Stomach (tissue), 9 donors: ENCODE data around the gene KRTAP5-7. TPM values are rescaled to one million over a fixed set of nuclear protein-coding genes. Genes with fewer than 3 reads are reported as not detected.

Source experiments
- DNase-seq, 2 donors: peaks; one replicate each; pipeline versions ENCODE4 v3.0.0 to v3.0.0-alpha.2; 2013 to 2019
- H3K27ac ChIP-seq, 5 donors: fragments of 200-600 bp in 4 of 5; sonication (generic) in 4 of 5; one replicate each; pipeline ENCODE4 v1.5.1; 2013 to 2019; ENCODE audit warnings: mild to moderate bottlenecking in 1 of 5, moderate library complexity in 1 of 5
- H3K27me3 ChIP-seq, 3 donors: fragments of 200-600 bp; sonication (generic); one replicate each; pipeline ENCODE4 v1.5.1; 2017 to 2019; ENCODE audit warnings: mixed run types in 1 of 3
- H3K36me3 ChIP-seq, 4 donors: fragments of 200-600 bp; sonication (generic); 1 replicate in 3 of 4; 2 replicates in 1 of 4; pipeline ENCODE4 v1.5.1; 2016 to 2019
- H3K4me1 ChIP-seq, 4 donors: fragments of 200-600 bp; sonication (generic); one replicate each; pipeline ENCODE4 v1.5.1; 2016 to 2019
- H3K4me3 ChIP-seq, 4 donors: fragments of 200-600 bp; sonication (generic) in 3 of 4; one replicate each; pipeline ENCODE4 v1.5.1; 2016 to 2019; ENCODE audit warnings: mild to moderate bottlenecking in 1 of 4
- H3K9me3 ChIP-seq, 4 donors: fragments of 200-600 bp; sonication (generic); one replicate each; pipeline ENCODE4 v1.5.1; 2016 to 2019
- EP300 ChIP-seq: sonication (generic); formaldehyde crosslinking; IDR thresholded peaks from one replicate; pipeline ENCODE4 v1.6.1; 2017; ENCODE audit warnings: antibody characterized with exemption
- POLR2A ChIP-seq, 4 donors: fragments of 450-650 bp; IDR thresholded peaks; one replicate each; pipeline ENCODE4 v1.6.1; 2016; ENCODE audit warnings: antibody characterized with exemption in 4 of 4, control low read depth in 2 of 4, mild to moderate bottlenecking in 1 of 4, moderate library complexity in 1 of 4
- POLR2AphosphoS5 ChIP-seq, 3 donors: sonication (generic); formaldehyde crosslinking; IDR thresholded peaks; one replicate each; pipeline ENCODE4 v1.6.1; 2016; ENCODE audit warnings: antibody characterized with exemption in 3 of 3
- WGBS, 5 donors: extraction: QIAGEN DNeasy Blood & Tissue Kit in 3 of 5; methylation state at CpG; one replicate each; pipeline versions ENCODE4 v1.1.5 to v1.1.7; 2013 to 2018; 5-methylcytosine and 5-hydroxymethylcytosine counted together
- intact Hi-C: fragments of 100-400 bp; cut with DNase I; formaldehyde crosslinking; loops from one replicate; pipeline ENCODE4 v1.15.1; 2023; ENCODE audit warnings: low total_unique reads
- polyA plus RNA-seq, 3 donors: library from polyadenylated mRNA; stranded (reverse); fragments of 200-250 nt; gene quantifications; one replicate each; pipeline ENCODE4 v1.2.3, GENCODE V29; 2013
- total RNA-seq, 5 donors: library from RNA; depleted of rRNA; stranded (reverse); fragments of >200 nt; gene quantifications; one replicate each; pipeline versions ENCODE4 v1.1.0 to v1.2.3, GENCODE V29; 2014 to 2016
- TF ChIP-seq, protein P1 (sequence below), 7 experiments: fragments of 450-650 bp in 4 of 7; fragments of 200-600 bp in 3 of 7; sonication (generic) in 3 of 7; IDR thresholded peaks; one replicate each; pipeline ENCODE4 v1.5.1; 2016 to 2019; ENCODE audit warnings: antibody characterized with exemption in 7 of 7, control low read depth in 2 of 7, mild to moderate bottlenecking in 1 of 7
- donor health status: healthy with polysubstance abuse.
- donor health status: Bipolar disorder and iron deficiency.
- donor health status: healthy.

The KRTAP5-7 gene
- total and polyA plus RNA-seq, 8 donors, result 0.10 to 4.8 TPM; not detected in 6

DNA sequence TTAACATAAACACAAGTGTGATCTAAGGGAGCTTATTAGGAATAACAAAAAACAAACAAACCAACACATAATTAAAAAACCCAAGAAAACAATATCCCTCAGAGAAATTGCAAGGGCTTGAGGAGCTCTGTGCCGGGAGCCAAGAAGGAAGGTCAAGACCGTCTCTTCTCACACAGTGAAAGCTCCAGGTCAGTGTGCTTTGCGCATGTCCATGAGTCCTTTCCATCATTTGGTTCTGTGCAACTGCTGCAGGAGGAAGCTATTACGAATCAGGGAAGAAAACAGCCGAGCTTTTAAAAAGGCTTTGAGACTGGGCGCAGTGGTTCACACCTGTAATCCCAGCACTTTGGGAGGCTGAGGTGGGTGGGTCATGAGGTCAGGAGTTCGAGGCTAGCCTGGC lies 15.3 kb downstream of the KRTAP5-7 start:
- intact Hi-C loops, result no loop called here
- H3K9me3 ChIP-seq, result no peaks in the 10 kb centered on the region
- H3K36me3 ChIP-seq, result no peaks in the 10 kb centered on the region
- 68 to 91% (median 85%) methylated on average over 7 of the region's 7 CpGs for WGBS, 5 donors
- H3K27me3 ChIP-seq, result peaks cover 0 to 4% (median 3%) of the 10 kb centered on the region in 3 donors
- TF ChIP-seq POLR2A (IDR thresholded peaks at IDR 0.05) (no peak), EP300 (no peak), POLR2AphosphoS5 (IDR thresholded peaks at IDR 0.05) (no peak)
- TF ChIP-seq, protein P1, sequence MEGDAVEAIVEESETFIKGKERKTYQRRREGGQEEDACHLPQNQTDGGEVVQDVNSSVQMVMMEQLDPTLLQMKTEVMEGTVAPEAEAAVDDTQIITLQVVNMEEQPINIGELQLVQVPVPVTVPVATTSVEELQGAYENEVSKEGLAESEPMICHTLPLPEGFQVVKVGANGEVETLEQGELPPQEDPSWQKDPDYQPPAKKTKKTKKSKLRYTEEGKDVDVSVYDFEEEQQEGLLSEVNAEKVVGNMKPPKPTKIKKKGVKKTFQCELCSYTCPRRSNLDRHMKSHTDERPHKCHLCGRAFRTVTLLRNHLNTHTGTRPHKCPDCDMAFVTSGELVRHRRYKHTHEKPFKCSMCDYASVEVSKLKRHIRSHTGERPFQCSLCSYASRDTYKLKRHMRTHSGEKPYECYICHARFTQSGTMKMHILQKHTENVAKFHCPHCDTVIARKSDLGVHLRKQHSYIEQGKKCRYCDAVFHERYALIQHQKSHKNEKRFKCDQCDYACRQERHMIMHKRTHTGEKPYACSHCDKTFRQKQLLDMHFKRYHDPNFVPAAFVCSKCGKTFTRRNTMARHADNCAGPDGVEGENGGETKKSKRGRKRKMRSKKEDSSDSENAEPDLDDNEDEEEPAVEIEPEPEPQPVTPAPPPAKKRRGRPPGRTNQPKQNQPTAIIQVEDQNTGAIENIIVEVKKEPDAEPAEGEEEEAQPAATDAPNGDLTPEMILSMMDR (IDR thresholded peaks at IDR 0.05), result no peak
- no peak overlapping the region for H3K27ac ChIP-seq
- no peak overlapping the region for H3K4me3 ChIP-seq
- no peak for DNase-seq
- no peaks in the 10 kb centered on the region for H3K4me1 ChIP-seq

DNA sequence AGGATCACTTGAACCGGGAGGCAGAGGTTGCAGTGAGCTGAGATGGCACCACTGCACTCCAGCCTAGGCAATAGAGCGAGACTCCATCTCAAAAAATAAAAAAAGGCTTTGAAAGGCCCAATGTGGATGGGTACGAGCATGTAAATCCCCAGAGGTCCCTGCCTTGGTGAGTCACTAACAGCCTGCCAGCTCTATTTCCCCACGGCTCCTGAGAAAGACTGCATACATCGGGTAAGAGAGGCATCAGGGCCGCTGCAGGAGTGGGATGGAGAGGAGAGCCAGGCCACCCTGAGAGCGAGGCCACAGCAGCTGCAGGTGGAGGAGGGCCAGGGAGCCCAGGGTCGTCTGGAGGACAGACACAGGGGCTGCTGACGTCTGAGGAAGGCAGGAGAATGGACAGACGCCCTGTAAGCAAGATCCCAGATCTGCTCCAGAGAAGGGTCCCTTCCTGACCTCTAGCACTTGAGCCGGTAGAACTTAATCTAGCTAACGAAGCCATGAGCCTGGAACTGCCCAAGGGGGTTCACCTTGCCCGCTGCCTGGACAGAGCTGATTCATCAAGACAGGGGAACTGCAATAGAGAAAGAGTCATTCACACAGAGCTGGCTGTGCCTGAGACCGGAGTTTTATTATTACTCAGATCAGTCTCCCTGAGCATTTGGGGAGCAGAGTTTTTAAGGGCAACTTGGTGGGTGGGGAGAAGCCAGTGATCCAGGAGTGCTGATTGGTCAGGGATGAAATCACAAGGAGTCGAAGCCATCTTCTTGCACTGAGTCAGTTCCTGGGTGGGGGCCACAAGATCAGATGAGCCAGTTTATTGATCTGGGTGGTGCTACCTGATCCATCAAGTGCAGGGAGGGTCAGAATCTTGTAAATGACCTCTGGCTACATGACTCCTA lies 16.1 kb downstream of the KRTAP5-7 start:
- WGBS, 5 donors, result 75 to 84% (median 81%) methylated on average over 13 to 15 of the region's 15 CpGs
- intact Hi-C loops, result no loop called here
- TF ChIP-seq, protein P1 (IDR thresholded peaks at IDR 0.05), result no peak
- TF ChIP-seq EP300 (no peak), POLR2AphosphoS5 (IDR thresholded peaks at IDR 0.05) (no peak), POLR2A (IDR thresholded peaks at IDR 0.05) (no peak)
- H3K4me3 ChIP-seq, result no peak overlapping the region
- H3K4me1 ChIP-seq, result no peaks in the 10 kb centered on the region
- no peaks in the 10 kb centered on the region for H3K9me3 ChIP-seq
- no peak for DNase-seq
- H3K36me3 ChIP-seq, result no peaks in the 10 kb centered on the region
- H3K27ac ChIP-seq, result no peak overlapping the region
- H3K27me3 ChIP-seq, result peaks cover 0 to 8% (median 4%) of the 10 kb centered on the region in 3 donors

DNA sequence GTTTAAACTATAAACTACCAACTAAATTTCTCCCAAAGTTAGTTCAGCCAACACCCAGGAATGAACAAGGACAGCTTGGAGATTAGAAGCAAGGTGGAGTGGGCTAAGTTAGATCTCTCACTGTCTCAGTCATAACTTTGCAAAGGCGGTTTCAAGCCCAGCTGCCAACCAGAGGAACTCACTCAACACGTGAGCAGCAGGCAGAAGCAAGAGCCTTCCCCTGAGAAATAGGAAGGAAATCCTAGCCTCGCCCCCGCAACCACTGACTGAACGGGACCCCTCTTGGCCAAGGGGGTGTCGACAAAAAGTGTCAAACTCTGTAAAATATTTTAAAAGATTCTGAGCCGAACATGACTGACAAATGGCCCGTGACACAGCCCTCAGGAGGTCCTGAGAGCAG lies 16.8 kb downstream of the KRTAP5-7 start:
- Histone ChIP-seq H3K9me3 (no peaks in the 10 kb centered on the region), H3K27me3 (peaks cover 0 to 9% (median 8%) of the 10 kb centered on the region in 3 donors), H3K4me3 (no peak overlapping the region), H3K27ac (no peak overlapping the region), H3K4me1 (no peaks in the 10 kb centered on the region), H3K36me3 (no peaks in the 10 kb centered on the region)
- intact Hi-C loops, result no loop called here
- no peak for TF ChIP-seq EP300
- TF ChIP-seq, protein P1 (IDR thresholded peaks at IDR 0.05), result no peak
- WGBS, 5 donors, result 57 to 69% (median 66%) methylated on average over 8 of the region's 8 CpGs
- DNase-seq, result no peak

DNA sequence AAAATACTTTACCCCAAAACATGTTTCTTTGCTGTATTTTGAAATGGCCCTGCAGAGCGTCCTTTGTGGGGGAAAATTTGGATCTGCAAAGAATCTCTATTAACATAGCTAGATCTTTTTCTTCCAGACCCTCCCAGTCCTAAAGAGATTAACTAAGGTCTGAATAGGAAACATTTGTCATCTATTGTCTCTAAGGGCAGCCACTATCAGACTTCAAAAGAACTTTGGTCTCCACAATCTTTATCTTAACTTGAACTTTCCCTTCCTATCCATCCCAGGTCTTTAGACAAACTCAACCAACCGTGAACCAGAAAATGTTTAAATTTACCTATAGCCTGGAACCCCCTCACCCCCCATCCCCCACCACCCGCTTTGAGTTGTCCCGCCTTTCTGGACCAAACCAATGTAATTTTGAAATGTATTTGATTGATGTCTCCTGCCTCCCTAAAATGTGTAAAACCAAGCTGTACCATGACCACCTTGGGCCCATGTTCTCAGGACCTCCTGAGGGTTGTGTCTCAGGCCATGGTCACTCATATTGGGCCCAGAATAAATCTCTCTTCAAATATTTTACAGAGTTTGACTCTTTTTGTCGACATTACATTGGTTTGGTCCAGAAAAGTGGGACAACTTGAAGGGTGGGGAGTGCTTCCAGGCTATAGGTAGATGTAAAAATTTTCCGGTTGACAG lies 17.6 kb downstream of the KRTAP5-7 start:
- H3K9me3 ChIP-seq, result no peaks in the 10 kb centered on the region
- H3K4me3 ChIP-seq, result no peak overlapping the region
- peaks cover 0 to 10% (median 8%) of the 10 kb centered on the region in 3 donors for H3K27me3 ChIP-seq
- no peaks in the 10 kb centered on the region for H3K4me1 ChIP-seq
- WGBS, 5 donors, result 63 to 73% (median 69%) methylated on average over 6 of the region's 6 CpGs
- no peak for TF ChIP-seq POLR2A (IDR thresholded peaks at IDR 0.05)
- no peak for TF ChIP-seq POLR2AphosphoS5 (IDR thresholded peaks at IDR 0.05)
- TF ChIP-seq EP300, result no peak
- TF ChIP-seq, protein P1 (IDR thresholded peaks at IDR 0.05), result no peak
- intact Hi-C loops, result no loop called here
- no peak for DNase-seq
- H3K36me3 ChIP-seq, result no peaks in the 10 kb centered on the region
- H3K27ac ChIP-seq, result no peak overlapping the region
